ENCODE data around the gene ALPK3. TPM values are rescaled to one million over a fixed set of nuclear protein-coding genes. Genes with fewer than 3 reads are reported as not detected.

ALPK3 gene
- total and polyA plus RNA-seq, 8 donors, result 0.58 to 17.9 (median 3.5) TPM

DNA sequence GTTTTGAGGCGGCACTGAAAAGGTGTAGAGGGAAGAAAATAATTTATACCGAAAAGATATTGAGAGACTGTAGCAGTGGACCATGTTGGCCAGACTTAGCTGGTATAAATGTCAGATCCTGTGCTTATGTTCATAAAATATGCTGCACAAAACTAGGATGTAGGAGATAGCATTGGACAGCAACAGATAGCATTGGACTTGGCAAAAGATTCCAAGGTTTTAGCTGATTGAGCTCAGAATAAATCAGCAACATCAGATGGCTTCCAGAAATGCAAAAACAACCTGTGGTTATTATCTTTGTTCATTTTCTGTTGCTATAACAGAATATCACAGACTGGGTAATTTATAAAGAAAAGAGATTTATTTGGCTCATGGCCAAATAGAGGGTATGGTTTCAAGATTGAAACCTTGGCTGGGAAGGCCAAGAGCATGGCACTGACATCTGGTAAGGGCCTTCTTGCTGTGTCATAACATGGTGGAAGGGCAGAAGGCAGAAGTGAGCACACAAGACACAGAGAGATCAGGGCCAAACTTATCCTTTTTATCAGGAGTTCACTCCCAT is 102.0 kb downstream of the ALPK3 start:
- H3K4me3 ChIP-seq, result no peak overlapping the region
- no peaks in the 10 kb centered on the region for H3K36me3 ChIP-seq
- WGBS, 5 donors, result 85 to 96% (median 94%) methylated on average over 2 of the region's 2 CpGs
- no peak for TF ChIP-seq POLR2A (IDR thresholded peaks at IDR 0.05)
- no peak for TF ChIP-seq EP300 (IDR thresholded peaks at IDR 0.05)
- H3K27ac ChIP-seq, result no peak overlapping the region
- H3K4me1 ChIP-seq, result peaks cover under 1 to 16% (median 14%) of the 10 kb centered on the region in 4 donors
- no peak for DNase-seq
- no peaks in the 10 kb centered on the region for H3K9me3 ChIP-seq
- H3K27me3 ChIP-seq, result no peaks in the 10 kb centered on the region
- intact Hi-C loops (cut with DNase I; ENCODE audit: low total_unique reads), result no loop called here

GRCh38 chr15:84921121-84921520 is 104.0 kb downstream of the ALPK3 start:
- H3K9me3 ChIP-seq, result no peaks in the 10 kb centered on the region
- H3K27ac ChIP-seq, result no peak overlapping the region
- H3K4me3 ChIP-seq, result no peak overlapping the region
- 85 to 97% (median 90%) methylated on average over 2 of the region's 2 CpGs for WGBS, 5 donors
- H3K36me3 ChIP-seq, result no peaks in the 10 kb centered on the region
- no peak for TF ChIP-seq POLR2A (IDR thresholded peaks at IDR 0.05)
- no peak for TF ChIP-seq EP300 (IDR thresholded peaks at IDR 0.05)
- DNase-seq, result no peak
- H3K27me3 ChIP-seq, result no peaks in the 10 kb centered on the region
- intact Hi-C loops (cut with DNase I; ENCODE audit: low total_unique reads), result no loop called here
- peaks cover 3 to 13% (median 4%) of the 10 kb centered on the region in 4 donors for H3K4me1 ChIP-seq

DNA sequence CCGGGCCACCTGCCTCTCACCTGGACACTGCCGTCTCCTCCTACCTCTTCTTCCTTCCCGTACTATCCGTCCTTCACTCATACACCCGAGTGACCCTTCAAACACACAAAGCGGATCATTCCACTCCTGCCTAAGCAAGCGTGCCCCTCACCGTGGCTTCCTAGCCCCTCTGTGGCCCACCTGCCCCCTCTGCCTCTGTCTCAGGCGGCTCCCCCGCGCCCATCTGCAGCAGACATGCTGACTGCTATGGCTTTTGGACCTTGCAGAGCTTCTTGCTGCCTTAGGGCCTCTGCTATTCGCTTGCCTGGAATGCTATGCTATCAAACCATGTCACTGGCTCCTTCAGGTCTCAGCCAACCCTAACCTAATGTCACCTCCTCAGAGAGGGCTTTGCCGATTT is 105.4 kb downstream of the ALPK3 start:
- Histone ChIP-seq H3K4me1 (peaks cover 4 to 15% (median 5%) of the 10 kb centered on the region in 4 donors), H3K9me3 (no peaks in the 10 kb centered on the region), H3K27ac (no peak overlapping the region), H3K27me3 (no peaks in the 10 kb centered on the region), H3K36me3 (no peaks in the 10 kb centered on the region), H3K4me3 (no peak overlapping the region)
- no peak for DNase-seq
- intact Hi-C loops (cut with DNase I; ENCODE audit: low total_unique reads), result no loop called here
- TF ChIP-seq POLR2A (IDR thresholded peaks at IDR 0.05) (no peak), POLR2AphosphoS5 (IDR thresholded peaks at IDR 0.05) (no peak), EP300 (IDR thresholded peaks at IDR 0.05) (no peak), CTCF (IDR thresholded peaks at IDR 0.05) (no peak)
- 85 to 98% (median 92%) methylated on average over 13 of the region's 13 CpGs for WGBS, 5 donors

Small RNAs within 50 kb of the gene (small RNA-seq; reads per million reads assigned to genes)
- 0 reads per million in 4 donors for gene RF00402

Other genes with a start within 250 kb of the ALPK3 start
- gene ZSCAN2, start 216.3 kb upstream of the ALPK3 start, total RNA-seq, result 10 to 100 TPM in 2 of 5 donors, 1 to 10 TPM in 3; 1.2 to 28.1 (median 7.3) TPM
- 1 to 10 TPM; 3.0 to 8.5 (median 5.7) TPM for gene ZSCAN2, start 216.3 kb upstream of the ALPK3 start, polyA plus RNA-seq
- 10 to 100 TPM; 13.4 to 70.1 (median 37.5) TPM for gene WDR73, start 163.1 kb upstream of the ALPK3 start, total RNA-seq
- gene WDR73, start 163.1 kb upstream of the ALPK3 start, polyA plus RNA-seq, result 10 to 100 TPM in 2 of 3 donors, 1 to 10 TPM in 1; 9.1 to 15.5 (median 15.4) TPM
- 1 to 10 TPM in 1 of 5 donors, not detected in 4; 2.0 TPM for gene NMB, start 159.2 kb upstream of the ALPK3 start, total RNA-seq
- 1 to 10 TPM; 3.8 to 5.3 (median 4.1) TPM for gene NMB, start 159.2 kb upstream of the ALPK3 start, polyA plus RNA-seq
- gene SEC11A, start 101.2 kb upstream of the ALPK3 start, total RNA-seq, result 100 to 1,000 TPM in 1 of 5 donors, 10 to 100 TPM in 4; 24.3 to 181 (median 37.9) TPM
- 100 to 1,000 TPM; 108 to 186 (median 165) TPM for gene SEC11A, start 101.2 kb upstream of the ALPK3 start, polyA plus RNA-seq
- gene ZNF592, start 68.8 kb upstream of the ALPK3 start, total RNA-seq, result 10 to 100 TPM in 3 of 5 donors, 1 to 10 TPM in 2; 9.7 to 36.8 (median 19.0) TPM
- gene ZNF592, start 68.8 kb upstream of the ALPK3 start, polyA plus RNA-seq, result 1 to 10 TPM; 3.8 to 5.8 (median 5.0) TPM
- under 1 TPM in 1 of 5 donors, not detected in 4; 0.92 TPM for gene SLC28A1, start 67.3 kb downstream of the ALPK3 start, total RNA-seq
- not detected for gene SLC28A1, start 67.3 kb downstream of the ALPK3 start, polyA plus RNA-seq
- gene PDE8A, start 164.5 kb downstream of the ALPK3 start, total RNA-seq, result 10 to 100 TPM; 22.2 to 85.9 (median 58.8) TPM
- gene PDE8A, start 164.5 kb downstream of the ALPK3 start, polyA plus RNA-seq, result 10 to 100 TPM; 15.6 to 19.2 (median 16.7) TPM

Measured in stomach (tissue), 9 donors.